K562 treated with DMSO at 1 percent for 24 hours (cell line): ENCODE results near the gene CLNK. TPM values are rescaled to one million over a fixed set of nuclear protein-coding genes. Genes with fewer than 3 reads are reported as not detected.

Experiments
- total RNA-seq: library from RNA; unstranded; fragments of 300-600 nt; gene quantifications from 2 replicates; pipeline ENCODE4 v1.2.3, GENCODE V29; 2022; ENCODE audit warnings: low read depth; ENCODE audit not compliant: insufficient read depth

The CLNK gene
- not detected in 2 replicates for total RNA-seq

GRCh38 chr4:10684631-10685030 is at the start of gene CLNK:
CLNK (minus strand) TSS chr4:10684768; CDS start chr4:10667869, 16,899 bp downstream.

GRCh38 chr4:10457255-10457801 is 227.2 kb downstream of the CLNK start, which contains the start of gene ZNF518B:
ZNF518B (minus strand) TSS chr4:10457426; CDS start chr4:10446328, 11,098 bp downstream.

Other genes with a start within 250 kb of the CLNK start
- 11.5 and 11.9 TPM in 2 replicates for gene ZNF518B, start 227.3 kb downstream of the CLNK start, total RNA-seq